Left lung (tissue), 10 donors: ENCODE data around the gene NTRK2. TPM values are rescaled to one million over a fixed set of nuclear protein-coding genes. Genes with fewer than 3 reads are reported as not detected.
A peak's percentile ranks its signal among the peaks of the same experiment; 100 is the strongest.

ENCODE experiments used
- ATAC-seq: fragments of 200-7000 bp; cut with Tn5 transposase; one replicate; pipeline ENCODE4 v1.9.1; 2020; ENCODE audit warnings: moderate library complexity
- DNase-seq, 4 donors: peaks; one replicate each; pipeline ENCODE4 v3.0.0-alpha.2; 2013 to 2020
- H3K27ac ChIP-seq, 2 donors: fragments of 200-600 bp; sonication (generic) in 1 of 2; one replicate each; pipeline versions ENCODE4 v1.5.0 to v1.8.0; 2020 to 2021
- H3K27me3 ChIP-seq, 2 donors: fragments of 200-600 bp; sonication (generic) in 1 of 2; one replicate each; pipeline versions ENCODE4 v1.5.0 to v1.8.0; 2020 to 2021
- H3K36me3 ChIP-seq, 2 donors: fragments of 200-600 bp; sonication (generic) in 1 of 2; one replicate each; pipeline versions ENCODE4 v1.5.0 to v1.8.0; 2020 to 2021
- H3K4me1 ChIP-seq, 2 donors: fragments of 200-600 bp; one replicate each; pipeline ENCODE4 v1.8.0; 2021
- H3K4me3 ChIP-seq, 2 donors: fragments of 200-600 bp; sonication (generic) in 1 of 2; one replicate each; pipeline versions ENCODE4 v1.5.0 to v1.8.0; 2020 to 2021; ENCODE audit warnings: mild to moderate bottlenecking in 1 of 2
- H3K9me3 ChIP-seq, 2 donors: fragments of 200-600 bp; sonication (generic) in 1 of 2; one replicate each; pipeline versions ENCODE4 v1.5.0 to v1.8.0; 2020 to 2021
- CTCF ChIP-seq, 2 donors: fragments of 200-600 bp; sonication (generic) in 1 of 2; IDR thresholded peaks; one replicate each; pipeline versions ENCODE4 v1.5.0 to v1.8.0; 2021; ENCODE audit warnings: antibody characterized with exemption in 2 of 2
- intact Hi-C, 2 donors: fragments of 100-400 bp; cut with DNase I; formaldehyde crosslinking; loops; one replicate each; pipeline versions ENCODE4 v1.11.2 to v1.14.2; 2022
- polyA plus RNA-seq, 6 donors: library from polyadenylated mRNA; unstranded; fragments of 120-200 nt; gene quantifications; one replicate each; pipeline ENCODE4 v1.2.1, GENCODE V29; 2013; ENCODE audit not compliant: insufficient read length in 6 of 6
- total RNA-seq, 2 donors: library from RNA; stranded (reverse); fragmentation: NEBNext Ultra II Directional; extraction: Animal tissue kit (Norgen Biotek cat#: 25700); gene quantifications; one replicate each; pipeline ENCODE4 v1.2.1, GENCODE V29; 2021
- donor health status: DM: no; HTN: yes; CAD: no.
- donor health status: DM: no; HTN: no; CAD: no.

NTRK2 gene
- total and polyA plus RNA-seq, 8 donors, result 0.29 to 3.8 (median 1.7) TPM

- no peak for TF ChIP-seq CTCF (IDR thresholded peaks at IDR 0.05)
- Histone ChIP-seq H3K27me3 (no peaks in the 10 kb centered on the region), H3K27ac (no peak overlapping the region), H3K36me3 (no peaks in the 10 kb centered on the region), H3K4me1 (peaks cover 0 to 4% of the 10 kb centered on the region in 2 donors), H3K9me3 (no peaks in the 10 kb centered on the region), H3K4me3 (no peak overlapping the region)
- DNase-seq (no peak), ATAC-seq (peak; percentile 75)
- intact Hi-C loops, result no loop called here
Observed at GRCh38 chr9:84919440-84919839, 249.9 kb downstream of the NTRK2 start.

DNA sequence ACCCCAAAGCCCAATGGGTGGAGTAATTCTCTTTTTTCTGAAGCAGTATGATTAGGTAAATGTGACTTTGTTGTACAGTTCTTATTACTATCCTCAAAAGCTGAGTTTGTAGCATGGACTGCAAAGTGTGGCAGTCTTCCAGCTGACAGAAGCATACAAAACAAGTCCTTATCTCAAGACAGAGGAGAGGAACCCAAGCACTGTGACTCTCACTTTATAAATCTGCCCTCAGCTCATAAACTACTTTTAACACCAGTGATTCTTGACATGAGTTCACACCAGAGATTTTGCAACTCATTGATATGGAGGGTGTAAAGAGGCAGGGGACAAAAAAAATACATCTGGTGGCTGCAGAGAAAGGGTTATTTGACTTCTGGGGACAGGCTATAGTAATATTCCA is 251.6 kb downstream of the NTRK2 start:
- no peaks in the 10 kb centered on the region for H3K9me3 ChIP-seq
- H3K27ac ChIP-seq, result no peak overlapping the region
- no peaks in the 10 kb centered on the region for H3K27me3 ChIP-seq
- no peak overlapping the region for H3K4me3 ChIP-seq
- intact Hi-C loops, result no loop called here
- H3K36me3 ChIP-seq, result no peaks in the 10 kb centered on the region
- ATAC-seq, result no peak
- peaks cover 0 to 4% of the 10 kb centered on the region in 2 donors for H3K4me1 ChIP-seq
- peak in 2 of 4 donors; percentile 78 to 83 for DNase-seq
- no peak for TF ChIP-seq CTCF (IDR thresholded peaks at IDR 0.05)

DNA sequence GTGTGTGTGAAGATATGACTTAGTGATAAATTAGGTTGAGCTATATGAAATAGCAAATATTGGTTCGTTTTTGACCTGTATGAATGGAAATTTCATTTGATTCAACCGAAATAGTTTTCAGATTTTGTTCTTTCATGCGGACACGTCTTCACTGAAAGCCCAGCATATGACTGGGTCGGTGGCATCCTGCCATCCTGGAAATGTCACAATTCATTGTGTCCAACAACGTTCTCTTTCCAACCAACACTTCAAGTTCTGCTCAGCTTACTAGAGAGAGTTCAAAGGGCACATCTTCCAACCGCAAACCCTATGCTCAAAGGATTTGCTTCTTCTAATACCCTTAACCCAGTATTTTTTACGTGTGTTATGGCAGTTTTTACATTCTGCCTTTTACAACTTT is 252.5 kb downstream of the NTRK2 start:
- no peak for ATAC-seq
- Histone ChIP-seq H3K4me1 (peaks cover 0 to 4% of the 10 kb centered on the region in 2 donors), H3K27ac (no peak overlapping the region), H3K36me3 (no peaks in the 10 kb centered on the region), H3K4me3 (no peak overlapping the region), H3K27me3 (no peaks in the 10 kb centered on the region), H3K9me3 (no peaks in the 10 kb centered on the region)
- intact Hi-C loops, result no loop called here
- no peak for TF ChIP-seq CTCF (IDR thresholded peaks at IDR 0.05)
- no peak for DNase-seq

GRCh38 chr9:84924266-84924665 is 254.7 kb downstream of the NTRK2 start:
- no peaks in the 10 kb centered on the region for H3K27me3 ChIP-seq
- no peak overlapping the region for H3K27ac ChIP-seq
- no peaks in the 10 kb centered on the region for H3K4me1 ChIP-seq
- intact Hi-C loops, result no loop called here
- DNase-seq (no peak), ATAC-seq (no peak)
- H3K4me3 ChIP-seq, result no peak overlapping the region
- no peak for TF ChIP-seq CTCF (IDR thresholded peaks at IDR 0.05)
- no peaks in the 10 kb centered on the region for H3K36me3 ChIP-seq
- no peaks in the 10 kb centered on the region for H3K9me3 ChIP-seq

- Histone ChIP-seq H3K9me3 (no peaks in the 10 kb centered on the region), H3K27me3 (no peaks in the 10 kb centered on the region), H3K36me3 (no peaks in the 10 kb centered on the region), H3K27ac (no peak overlapping the region), H3K4me3 (no peak overlapping the region), H3K4me1 (no peaks in the 10 kb centered on the region)
- DNase-seq, result no peak
- intact Hi-C loops, result no loop called here
- TF ChIP-seq CTCF (IDR thresholded peaks at IDR 0.05), result no peak
- ATAC-seq, result no peak
Observed at GRCh38 chr9:84925225-84925872, 255.8 kb downstream of the NTRK2 start.
